Activated T-helper 1 cell treated with anti-CD3 and anti-CD28 coated beads, Interleukin-12 subunit alpha, Interleukin-12 subunit beta, Interleukin-2, Interleukin-4 antibody, amounts not matched to agents 30 ng/mL and 10 ng/mL and 1 ng/mL, durations not matched to agents 14 hours and 24 hours and 36 hours (primary cell): ENCODE results near the gene ELP2. TPM values are rescaled to one million over a fixed set of nuclear protein-coding genes. Genes with fewer than 3 reads are reported as not detected.

Experiments
- DNase-seq: peaks from one replicate; pipeline ENCODE4 v3.0.0; 2021; ENCODE audit warnings: low spot score
- H3K27ac Mint-ChIP-seq: one replicate; pipeline ENCODE4 v1.8.0; 2021; ENCODE audit warnings: mild to moderate bottlenecking, mixed read lengths
- H3K27me3 Mint-ChIP-seq: one replicate; pipeline ENCODE4 v1.8.0; 2022; ENCODE audit warnings: mild to moderate bottlenecking, moderate library complexity, mixed read lengths; ENCODE audit not compliant: insufficient read depth
- H3K36me3 Mint-ChIP-seq: one replicate; pipeline ENCODE4 v1.8.0; 2021; ENCODE audit warnings: low read depth, mixed read lengths
- H3K4me1 Mint-ChIP-seq: one replicate; pipeline ENCODE4 v1.8.0; 2021; ENCODE audit warnings: low read depth, mixed read lengths
- H3K4me3 Mint-ChIP-seq: one replicate; pipeline ENCODE4 v1.8.0; 2021; ENCODE audit warnings: mild to moderate bottlenecking, moderate library complexity, mixed read lengths
- H3K9me3 Mint-ChIP-seq: one replicate; pipeline ENCODE4 v1.8.0; 2021; ENCODE audit warnings: mixed read lengths
- intact Hi-C: fragments of 100-400 bp; cut with micrococcal nuclease; formaldehyde crosslinking; loops from one replicate; pipeline ENCODE4 v1.15.1; 2024
- total RNA-seq: library from RNA; stranded (reverse); gene quantifications from 2 replicates; pipeline ENCODE4 v1.2.3, GENCODE V29; 2022

The ELP2 gene
- total RNA-seq, 1 donor from 2014 or later = 97.1 TPM

- Mint-ChIP-seq H3K4me1 (peaks cover 53% of the 10 kb centered on the region), H3K27ac (peak overlapping the region; percentile 91), H3K27me3 (no peaks in the 10 kb centered on the region), H3K9me3 (no peaks in the 10 kb centered on the region), H3K4me3 (peak overlapping the region; percentile 89), H3K36me3 (peaks cover 33% of the 10 kb centered on the region)
- intact Hi-C loops = loop anchor here (1.0 to 5.0 kb wide), 12 partner anchors 14 to 1150 kb away; partner anchors contain the start of genes GALNT1, INO80C, KIAA1328 and MAPRE2
- DNase-seq = no peak
Measured at GRCh38 chr18:36128907-36129299, 796 bp upstream of the ELP2 start.

- no peaks in the 10 kb centered on the region for H3K27me3 Mint-ChIP-seq
- no peaks in the 10 kb centered on the region for H3K9me3 Mint-ChIP-seq
- H3K27ac Mint-ChIP-seq = peak overlapping the region; percentile 91
- DNase-seq = no peak
- H3K4me3 Mint-ChIP-seq = peak overlapping the region; percentile 89
- intact Hi-C loops = no loop called here
- peaks cover 52% of the 10 kb centered on the region for H3K4me1 Mint-ChIP-seq
- peaks cover 26% of the 10 kb centered on the region for H3K36me3 Mint-ChIP-seq
Measured at GRCh38 chr18:36130039-36130831, 536 bp downstream of the ELP2 start.

- intact Hi-C loops = no loop called here
- peaks cover 45% of the 10 kb centered on the region for H3K4me1 Mint-ChIP-seq
- H3K36me3 Mint-ChIP-seq = peaks cover 20% of the 10 kb centered on the region
- no peak overlapping the region for H3K27ac Mint-ChIP-seq
- no peaks in the 10 kb centered on the region for H3K27me3 Mint-ChIP-seq
- H3K4me3 Mint-ChIP-seq = peak overlapping the region; percentile 89
- no peaks in the 10 kb centered on the region for H3K9me3 Mint-ChIP-seq
- no peak for DNase-seq
Measured at GRCh38 chr18:36130883-36131653, 1.4 kb downstream of the ELP2 start.

GRCh38 chr18:36131692-36132483, 2.2 kb downstream of the ELP2 start:
- Mint-ChIP-seq H3K4me1 (peaks cover 37% of the 10 kb centered on the region), H3K27ac (no peak overlapping the region), H3K27me3 (no peaks in the 10 kb centered on the region), H3K36me3 (peaks cover 16% of the 10 kb centered on the region), H3K4me3 (peak overlapping the region; percentile 89), H3K9me3 (no peaks in the 10 kb centered on the region)
- intact Hi-C loops = no loop called here
- no peak for DNase-seq

- Mint-ChIP-seq H3K4me1 (peaks cover 32% of the 10 kb centered on the region), H3K4me3 (peak overlapping the region; percentile 4), H3K9me3 (no peaks in the 10 kb centered on the region), H3K36me3 (peaks cover 16% of the 10 kb centered on the region), H3K27ac (peak overlapping the region; percentile 18), H3K27me3 (no peaks in the 10 kb centered on the region)
- intact Hi-C loops = no loop called here
- DNase-seq = no peak
Measured at GRCh38 chr18:36132756-36133155, 3.1 kb downstream of the ELP2 start.

DNA sequence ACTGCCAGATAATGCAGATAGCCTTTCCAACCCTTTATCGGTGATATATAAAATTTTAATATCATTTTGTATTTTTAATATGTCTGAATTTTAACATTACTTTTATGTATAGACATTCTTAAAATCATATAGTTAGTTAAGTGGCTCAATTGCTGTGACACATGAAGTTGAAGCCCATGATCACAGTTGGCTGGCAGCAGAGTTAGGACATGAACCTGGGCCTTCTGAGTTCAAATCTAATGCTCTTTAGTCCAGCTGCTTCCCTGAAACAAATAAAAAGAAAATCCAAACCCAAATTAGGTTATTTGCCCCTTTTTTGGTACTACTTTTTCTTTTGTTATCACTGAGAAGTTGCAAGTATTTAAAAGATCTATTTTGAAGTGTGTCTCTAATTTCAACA, 5.6 kb downstream of the ELP2 start:
- no peak overlapping the region for H3K27ac Mint-ChIP-seq

GRCh38 chr18:36139245-36139644, 9.5 kb downstream of the ELP2 start:
- Mint-ChIP-seq H3K27ac (no peak overlapping the region), H3K4me3 (no peak overlapping the region), H3K36me3 (peaks cover 38% of the 10 kb centered on the region), H3K9me3 (no peaks in the 10 kb centered on the region), H3K27me3 (no peaks in the 10 kb centered on the region), H3K4me1 (peaks cover 17% of the 10 kb centered on the region)
- DNase-seq = no peak
- intact Hi-C loops = no loop called here

More for the DNA sequence above, 5.6 kb downstream of the ELP2 start:
- intact Hi-C loops = no loop called here
- Mint-ChIP-seq H3K4me3 (no peak overlapping the region), H3K27me3 (no peaks in the 10 kb centered on the region), H3K4me1 (peaks cover 24% of the 10 kb centered on the region), H3K9me3 (no peaks in the 10 kb centered on the region), H3K36me3 (peaks cover 27% of the 10 kb centered on the region)
- no peak for DNase-seq

DNA sequence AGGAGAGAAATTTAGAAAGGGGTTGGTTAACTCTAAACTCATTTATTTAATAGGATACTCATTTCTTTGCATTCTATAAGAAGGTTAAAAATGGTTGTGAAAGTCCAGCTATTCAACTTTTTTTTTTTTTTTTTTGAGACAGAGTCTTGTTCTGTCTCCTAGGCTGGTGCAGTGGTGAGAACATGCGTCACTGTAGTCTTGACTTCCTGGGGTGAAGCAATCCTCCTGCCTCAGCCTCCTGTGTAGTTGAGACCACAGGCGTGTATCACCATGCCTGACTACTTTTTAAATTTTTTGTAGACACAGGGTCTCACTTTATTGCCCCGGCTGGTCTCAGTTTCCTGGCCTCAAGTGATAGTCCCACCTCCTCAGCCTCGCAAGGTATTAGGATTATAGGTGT, 11.9 kb downstream of the ELP2 start:
- no peak for DNase-seq

GRCh38 chr18:36142751-36143150, 13.1 kb downstream of the ELP2 start:
- DNase-seq = no peak
- Mint-ChIP-seq H3K4me3 (no peak overlapping the region), H3K4me1 (peaks cover 17% of the 10 kb centered on the region), H3K27ac (no peak overlapping the region), H3K9me3 (no peaks in the 10 kb centered on the region), H3K27me3 (no peaks in the 10 kb centered on the region), H3K36me3 (peaks cover 46% of the 10 kb centered on the region)
- intact Hi-C loops = loop anchor here (2.0 kb wide), 1 partner anchor 14 kb away; the partner anchor contains the start of genes ELP2 and SLC39A6

More for the DNA sequence above, 11.9 kb downstream of the ELP2 start:
- H3K4me1 Mint-ChIP-seq = peaks cover 17% of the 10 kb centered on the region
- intact Hi-C loops = no loop called here
- peaks cover 46% of the 10 kb centered on the region for H3K36me3 Mint-ChIP-seq
- no peaks in the 10 kb centered on the region for H3K27me3 Mint-ChIP-seq
- H3K4me3 Mint-ChIP-seq = no peak overlapping the region
- no peaks in the 10 kb centered on the region for H3K9me3 Mint-ChIP-seq
- H3K27ac Mint-ChIP-seq = no peak overlapping the region

DNA sequence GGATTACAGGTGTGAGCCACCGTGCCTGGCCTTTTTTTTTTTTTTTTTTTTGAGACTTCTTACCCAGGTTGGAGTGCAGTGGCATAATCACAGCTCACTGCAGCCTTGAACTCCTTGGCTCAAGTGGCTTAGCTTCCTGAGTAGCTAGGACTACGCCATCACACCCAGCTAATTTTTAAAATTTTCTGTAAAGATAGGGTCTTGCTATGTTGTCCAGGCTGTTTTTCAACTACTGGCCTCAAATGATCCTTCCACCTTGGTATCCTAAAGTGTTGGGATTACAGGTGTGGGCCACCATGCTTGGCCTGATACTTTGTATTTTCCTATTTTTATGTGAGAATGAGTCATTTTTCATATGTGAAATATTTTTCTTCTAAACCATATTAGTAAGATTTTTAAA, 13.7 kb downstream of the ELP2 start:
- peaks cover 48% of the 10 kb centered on the region for H3K36me3 Mint-ChIP-seq
- H3K4me1 Mint-ChIP-seq = peaks cover 17% of the 10 kb centered on the region
- DNase-seq = no peak
- intact Hi-C loops = loop anchor here (2.0 kb wide), 1 partner anchor 15 kb away; the partner anchor contains the start of genes ELP2 and SLC39A6
- H3K4me3 Mint-ChIP-seq = no peak overlapping the region
- no peaks in the 10 kb centered on the region for H3K9me3 Mint-ChIP-seq
- H3K27ac Mint-ChIP-seq = no peak overlapping the region
- H3K27me3 Mint-ChIP-seq = no peaks in the 10 kb centered on the region

DNA sequence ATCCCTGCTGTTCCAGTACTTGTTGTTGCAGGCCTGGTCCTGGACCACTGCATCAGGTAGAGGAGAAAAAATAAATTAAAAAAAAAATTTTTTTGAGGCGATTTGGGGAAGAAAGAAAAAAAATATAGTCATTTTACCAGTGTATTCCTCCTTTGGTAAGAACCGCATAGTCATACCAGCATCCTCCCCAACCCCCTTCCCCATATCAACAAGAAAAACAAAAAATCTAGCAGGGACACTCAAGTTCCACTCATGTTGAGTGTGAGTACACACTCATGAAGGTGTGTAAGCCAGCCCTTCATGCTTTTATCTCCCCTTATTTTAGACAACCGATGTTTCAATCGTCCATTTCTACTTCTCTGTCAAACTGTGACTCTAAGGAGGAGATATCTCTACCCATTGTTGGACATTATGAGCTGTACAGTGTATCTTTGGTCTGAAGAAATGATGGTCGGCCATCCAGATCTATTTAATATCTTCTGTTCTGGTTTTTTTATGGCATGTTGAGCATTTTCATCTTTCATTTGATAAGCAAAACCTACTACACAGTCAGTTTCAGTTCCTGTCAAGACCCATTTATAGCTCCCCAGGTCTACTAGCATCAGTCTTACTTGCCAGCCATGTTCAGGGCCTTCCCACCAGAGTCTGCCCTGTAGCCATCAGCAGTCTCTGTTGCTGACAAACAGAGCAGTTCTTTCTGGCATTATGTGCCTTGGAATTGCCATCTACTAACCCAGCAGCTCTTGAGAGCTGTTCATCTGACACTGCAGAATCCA, 20.0 kb downstream of the ELP2 start:
- no peaks in the 10 kb centered on the region for H3K27me3 Mint-ChIP-seq
- H3K9me3 Mint-ChIP-seq = no peaks in the 10 kb centered on the region
- H3K27ac Mint-ChIP-seq = peak overlapping the region; percentile 44
- DNase-seq = no peak
- intact Hi-C loops = no loop called here
- H3K36me3 Mint-ChIP-seq = peaks cover 52% of the 10 kb centered on the region
- peaks cover 21% of the 10 kb centered on the region for H3K4me1 Mint-ChIP-seq
- H3K4me3 Mint-ChIP-seq = no peak overlapping the region

GRCh38 chr18:36152781-36153180, 23.1 kb downstream of the ELP2 start:
- Mint-ChIP-seq H3K4me3 (no peak overlapping the region), H3K9me3 (no peaks in the 10 kb centered on the region), H3K4me1 (peaks cover 31% of the 10 kb centered on the region), H3K36me3 (peaks cover 52% of the 10 kb centered on the region), H3K27ac (no peak overlapping the region), H3K27me3 (no peaks in the 10 kb centered on the region)
- DNase-seq = no peak
- intact Hi-C loops = no loop called here
